BLaER1 treated with 17β-estradiol and CSF1 and Interleukin-3, amounts not matched to agents 10 nM and 100 nM (cell line): Measurements from ENCODE around the gene ARL4C.

Experiments
- H3K27ac ChIP-seq, 11 experiments: shearing (Covaris generic); formaldehyde crosslinking; 2 replicates each; pipeline ENCODE4 v1.8.1; 2022
- H3K27me3 ChIP-seq, 11 experiments: shearing (Covaris generic); formaldehyde crosslinking; 2 replicates each; pipeline ENCODE4 v1.8.1; 2022
- H3K36me3 ChIP-seq, 11 experiments: shearing (Covaris generic); formaldehyde crosslinking; 2 replicates each; pipeline ENCODE4 v1.8.1; 2022
- H3K4me1 ChIP-seq, 10 experiments: shearing (Covaris generic); formaldehyde crosslinking; 2 replicates each; pipeline ENCODE4 v1.8.1; 2022
- H3K4me2 ChIP-seq, 11 experiments: shearing (Covaris generic); formaldehyde crosslinking; 2 replicates each; pipeline ENCODE4 v1.8.1; 2022
- H3K4me3 ChIP-seq, 10 experiments: shearing (Covaris generic); formaldehyde crosslinking; 2 replicates each; pipeline ENCODE4 v1.8.1; 2022
- H3K9ac ChIP-seq, 11 experiments: shearing (Covaris generic); formaldehyde crosslinking; 2 replicates each; pipeline ENCODE4 v1.8.1; 2022
- H3K9me3 ChIP-seq, 11 experiments: shearing (Covaris generic); formaldehyde crosslinking; replicated peaks in 1 of 11; 2 replicates each; pipeline ENCODE4 v1.8.1; 2022
- H4K20me1 ChIP-seq, 11 experiments: shearing (Covaris generic); formaldehyde crosslinking; 2 replicates each; pipeline ENCODE4 v1.8.1; 2022
- Cebpa-rat ChIP-seq, 11 experiments: shearing (Covaris generic); IDR thresholded peaks; 2 replicates each; pipeline ENCODE4 v1.8.1; 2022

Gene ARL4C

DNA sequence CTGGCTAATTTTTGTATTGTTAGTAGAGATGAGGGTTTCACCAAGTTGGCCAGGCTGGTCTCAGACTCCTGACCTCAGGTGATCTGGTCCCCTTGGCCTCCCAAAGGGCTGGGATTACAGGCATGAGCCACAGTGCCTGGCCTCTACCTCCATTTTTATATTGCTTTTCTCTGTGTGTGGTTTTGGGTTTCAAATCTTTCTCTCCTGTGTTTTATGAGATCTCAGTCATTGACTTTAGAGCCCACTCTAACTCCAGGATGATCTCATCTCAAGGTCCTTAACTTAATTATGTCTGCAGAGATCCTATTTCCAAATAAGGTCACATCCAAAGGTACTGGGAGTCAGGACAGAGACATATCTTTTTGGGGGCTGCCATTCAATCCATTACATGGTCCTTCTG is 24.7 kb downstream of the ARL4C start:
- TF ChIP-seq Cebpa-rat (IDR thresholded peaks at IDR 0.05), result no peak
- H3K4me2 ChIP-seq, result no peak overlapping the region
- H3K9ac ChIP-seq, result no peak overlapping the region
- H3K4me3 ChIP-seq, result no peak overlapping the region
- H3K4me1 ChIP-seq, result peaks cover 13 to 23% (median 18%) of the 10 kb centered on the region in 10 experiments; a peak in 19 of 20 replicates
- H3K36me3 ChIP-seq, result no peaks in the 10 kb centered on the region
- H3K27me3 ChIP-seq, result no peaks in the 10 kb centered on the region
- no peaks in the 10 kb centered on the region for H4K20me1 ChIP-seq
- peaks cover 0 to 34% (median 21%) of the 10 kb centered on the region in 11 experiments; a peak in 19 of 22 replicates for H3K9me3 ChIP-seq
- no peak overlapping the region for H3K27ac ChIP-seq

DNA sequence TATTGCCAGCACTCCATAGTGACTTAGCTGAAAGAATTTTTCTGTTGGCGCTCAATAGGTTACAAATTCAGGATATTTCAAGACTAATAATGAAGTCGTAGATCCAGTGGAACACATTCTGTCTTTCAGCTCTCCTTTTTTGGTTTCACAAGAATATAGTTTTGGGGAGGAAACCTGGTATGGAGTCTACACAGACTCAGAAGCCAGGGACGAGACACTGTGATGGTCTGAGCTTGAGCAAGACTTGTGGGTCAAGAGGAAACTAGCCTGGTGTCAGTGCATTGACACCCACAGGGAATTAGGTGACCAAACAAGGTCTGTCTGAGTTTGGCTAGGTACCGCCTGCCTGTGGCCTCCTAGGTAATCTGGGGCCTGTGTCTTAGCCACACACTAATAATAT is 26.9 kb downstream of the ARL4C start:
- H3K27ac ChIP-seq, result no peak overlapping the region
- H3K36me3 ChIP-seq, result no peaks in the 10 kb centered on the region
- H3K4me1 ChIP-seq, result peaks cover under 1 to 5% (median 2%) of the 10 kb centered on the region in 10 experiments; a peak in 14 of 20 replicates
- no peaks in the 10 kb centered on the region for H4K20me1 ChIP-seq
- no peak overlapping the region for H3K4me3 ChIP-seq
- H3K4me2 ChIP-seq, result no peak overlapping the region
- no peak overlapping the region for H3K9ac ChIP-seq
- H3K9me3 ChIP-seq, result peaks cover 0 to 34% (median 21%) of the 10 kb centered on the region in 11 experiments; a peak in 19 of 22 replicates
- H3K27me3 ChIP-seq, result no peaks in the 10 kb centered on the region
- no peak for TF ChIP-seq Cebpa-rat (IDR thresholded peaks at IDR 0.05)

DNA sequence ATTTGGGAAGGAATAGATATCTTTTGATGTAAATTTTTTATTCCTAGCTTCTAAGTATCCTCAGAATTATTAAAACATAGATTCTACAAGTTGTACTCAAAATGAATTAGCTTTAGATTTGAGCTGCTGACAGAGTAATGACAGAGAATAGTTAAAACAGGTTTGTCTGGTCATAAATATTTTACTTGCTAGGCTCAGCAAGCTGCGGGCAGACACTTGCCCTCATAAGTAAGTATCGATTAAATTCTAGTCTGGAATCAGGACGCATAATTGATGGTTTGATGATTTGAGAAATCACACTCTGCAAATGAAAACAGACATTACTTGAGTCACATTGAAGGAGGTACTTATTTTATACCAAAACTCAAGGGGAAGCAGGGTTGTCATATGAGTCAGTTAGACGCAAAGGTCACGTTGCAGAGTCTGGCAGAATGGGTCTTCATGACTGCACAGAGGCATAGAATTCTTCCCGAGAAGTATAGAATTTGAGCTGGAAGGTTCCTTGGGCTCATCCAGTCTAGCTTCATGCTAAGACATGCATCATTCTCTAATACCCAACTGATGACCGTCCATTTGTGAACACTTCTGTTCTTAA is 27.5 kb downstream of the ARL4C start:
- Histone ChIP-seq H3K4me1 (no peaks in the 10 kb centered on the region), H3K36me3 (no peaks in the 10 kb centered on the region), H3K4me3 (no peak overlapping the region), H3K4me2 (no peak overlapping the region), H3K27me3 (no peaks in the 10 kb centered on the region), H3K9me3 (peaks cover 0 to 32% (median 20%) of the 10 kb centered on the region in 11 experiments; a peak in 19 of 22 replicates), H4K20me1 (no peaks in the 10 kb centered on the region), H3K27ac (no peak overlapping the region), H3K9ac (no peak overlapping the region)
- no peak for TF ChIP-seq Cebpa-rat (IDR thresholded peaks at IDR 0.05)

- no peak overlapping the region for H3K27ac ChIP-seq
- TF ChIP-seq Cebpa-rat (IDR thresholded peaks at IDR 0.05), result no peak
- H4K20me1 ChIP-seq, result no peaks in the 10 kb centered on the region
- H3K4me1 ChIP-seq, result no peaks in the 10 kb centered on the region
- no peak overlapping the region for H3K4me3 ChIP-seq
- no peaks in the 10 kb centered on the region for H3K27me3 ChIP-seq
- H3K36me3 ChIP-seq, result no peaks in the 10 kb centered on the region
- H3K9ac ChIP-seq, result no peak overlapping the region
- H3K4me2 ChIP-seq, result no peak overlapping the region
- peaks cover 0 to 28% (median 11%) of the 10 kb centered on the region in 11 experiments; a peak in 16 of 22 replicates for H3K9me3 ChIP-seq
These were observed 28.4 kb downstream of the ARL4C start for GRCh38 chr2:234468503-234468902.

DNA sequence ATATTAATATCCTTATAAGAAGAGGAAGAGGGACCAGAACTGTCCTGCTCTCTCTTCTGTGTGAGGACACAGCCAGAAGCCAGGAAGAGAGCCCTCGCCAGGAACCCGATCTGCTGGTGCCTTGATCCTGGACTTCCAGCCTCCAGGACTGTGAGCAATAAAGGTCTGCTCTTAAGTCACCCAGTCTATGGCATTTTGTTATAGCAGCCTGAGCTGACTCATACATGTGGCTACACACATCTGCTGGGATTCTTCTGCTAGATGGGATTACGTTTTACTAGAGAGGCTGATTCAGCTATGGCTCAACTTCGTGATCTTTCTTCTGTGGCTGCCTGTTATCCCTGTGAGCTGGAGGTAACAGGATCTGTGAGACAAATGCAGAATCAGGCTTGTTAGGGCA is 29.6 kb downstream of the ARL4C start:
- H3K9me3 ChIP-seq, result peaks cover 0 to 16% (median under 1%) of the 10 kb centered on the region in 11 experiments; a peak in 7 of 22 replicates
- H3K27ac ChIP-seq, result no peak overlapping the region
- H3K4me3 ChIP-seq, result no peak overlapping the region
- no peak overlapping the region for H3K4me2 ChIP-seq
- H3K9ac ChIP-seq, result no peak overlapping the region
- no peaks in the 10 kb centered on the region for H3K27me3 ChIP-seq
- H3K4me1 ChIP-seq, result no peaks in the 10 kb centered on the region
- no peaks in the 10 kb centered on the region for H4K20me1 ChIP-seq
- H3K36me3 ChIP-seq, result no peaks in the 10 kb centered on the region
- no peak for TF ChIP-seq Cebpa-rat (IDR thresholded peaks at IDR 0.05)

- no peaks in the 10 kb centered on the region for H4K20me1 ChIP-seq
- H3K9ac ChIP-seq, result no peak overlapping the region
- no peaks in the 10 kb centered on the region for H3K27me3 ChIP-seq
- TF ChIP-seq Cebpa-rat (IDR thresholded peaks at IDR 0.05), result no peak
- H3K9me3 ChIP-seq, result peaks cover 0 to 13% (median 3%) of the 10 kb centered on the region in 11 experiments; a peak in 6 of 22 replicates
- no peak overlapping the region for H3K27ac ChIP-seq
- H3K36me3 ChIP-seq, result no peaks in the 10 kb centered on the region
- H3K4me2 ChIP-seq, result no peak overlapping the region
- H3K4me1 ChIP-seq, result no peaks in the 10 kb centered on the region
- no peak overlapping the region for H3K4me3 ChIP-seq
These were observed 32.6 kb downstream of the ARL4C start for GRCh38 chr2:234464291-234464645.

DNA sequence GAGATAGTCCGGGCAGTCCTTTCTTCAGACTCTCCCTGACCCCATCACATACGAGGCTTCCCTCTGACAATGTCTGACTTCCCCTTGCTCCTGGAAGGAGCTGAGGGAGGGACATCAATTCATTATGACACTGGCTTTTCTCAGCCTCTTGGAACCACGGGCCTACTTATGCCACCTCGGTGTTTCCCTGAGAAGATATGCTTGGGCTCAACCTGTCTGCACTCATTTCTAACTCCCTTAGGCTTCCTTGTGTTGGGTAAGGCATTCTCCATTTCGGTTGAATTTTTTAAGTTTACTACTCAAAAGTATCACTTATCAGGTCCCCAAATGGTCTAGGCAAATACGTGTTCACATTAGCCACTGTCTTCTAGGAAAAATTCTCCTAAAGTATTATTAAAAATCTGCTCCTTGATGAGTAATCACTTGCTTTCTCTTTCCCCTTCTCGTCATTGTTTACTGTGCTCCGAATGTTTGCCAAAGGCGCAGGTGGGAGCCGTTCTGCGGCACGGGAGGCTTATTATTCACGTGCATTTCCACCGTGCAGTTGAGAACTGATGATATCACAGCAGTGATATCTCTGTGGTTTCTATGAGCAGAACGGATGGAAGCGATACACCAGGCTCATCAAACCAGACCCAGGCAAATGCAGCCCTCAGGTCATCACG is 33.1 kb downstream of the ARL4C start:
- Histone ChIP-seq H4K20me1 (no peaks in the 10 kb centered on the region), H3K27me3 (no peaks in the 10 kb centered on the region), H3K9ac (no peak overlapping the region), H3K9me3 (peaks cover 0 to 15% (median 3%) of the 10 kb centered on the region in 11 experiments; a peak in 6 of 22 replicates), H3K4me3 (no peak overlapping the region), H3K36me3 (no peaks in the 10 kb centered on the region), H3K4me2 (no peak overlapping the region), H3K4me1 (no peaks in the 10 kb centered on the region), H3K27ac (no peak overlapping the region)
- TF ChIP-seq Cebpa-rat (IDR thresholded peaks at IDR 0.05), result no peak

DNA sequence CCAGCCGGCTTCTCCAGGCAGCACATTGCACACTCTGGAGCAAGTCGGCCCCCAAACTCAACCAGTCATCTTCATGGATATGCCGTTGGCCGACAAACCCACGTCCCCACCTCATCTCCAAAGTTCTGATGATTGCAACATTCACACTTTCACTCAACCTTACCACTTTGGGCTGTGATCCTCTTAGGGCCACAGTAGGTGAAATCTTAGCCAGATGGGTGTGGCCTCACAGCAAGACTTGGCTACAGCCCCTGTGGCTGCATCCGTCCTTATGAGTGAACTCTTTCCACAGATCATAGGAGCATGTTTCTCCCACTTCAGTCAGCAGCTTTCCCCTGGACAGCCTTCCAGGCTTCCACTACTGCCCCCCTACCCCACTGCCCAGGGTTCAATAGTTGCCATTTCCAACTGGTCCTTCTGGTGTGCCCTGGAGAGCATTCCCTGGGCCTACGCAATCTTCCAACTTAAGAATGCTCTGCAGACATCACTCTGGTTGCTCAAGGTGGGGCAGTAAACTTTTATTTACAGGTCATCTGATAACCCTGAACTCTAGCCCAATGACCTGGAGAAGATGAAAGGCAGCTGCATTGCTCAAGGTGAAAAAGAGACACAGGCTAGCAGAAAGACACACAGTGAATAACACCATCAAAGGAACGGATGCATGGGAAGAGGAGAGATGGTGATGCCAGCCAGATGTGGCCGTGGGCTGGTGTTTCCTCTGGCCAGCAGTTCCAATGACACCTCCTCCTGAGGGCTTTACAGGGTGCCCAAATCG is 34.5 kb downstream of the ARL4C start:
- Histone ChIP-seq H3K27ac (no peak overlapping the region), H3K4me3 (no peak overlapping the region), H3K27me3 (no peaks in the 10 kb centered on the region), H3K9ac (no peak overlapping the region), H3K9me3 (peaks cover 0 to 28% (median 15%) of the 10 kb centered on the region in 11 experiments; a peak in 19 of 22 replicates), H4K20me1 (no peaks in the 10 kb centered on the region), H3K4me1 (no peaks in the 10 kb centered on the region), H3K4me2 (no peak overlapping the region), H3K36me3 (no peaks in the 10 kb centered on the region)
- TF ChIP-seq Cebpa-rat (IDR thresholded peaks at IDR 0.05), result 0 out of 22 replicates have a peak, but pooled peaks of 1 of the 11 experiments have one; percentile 10

DNA sequence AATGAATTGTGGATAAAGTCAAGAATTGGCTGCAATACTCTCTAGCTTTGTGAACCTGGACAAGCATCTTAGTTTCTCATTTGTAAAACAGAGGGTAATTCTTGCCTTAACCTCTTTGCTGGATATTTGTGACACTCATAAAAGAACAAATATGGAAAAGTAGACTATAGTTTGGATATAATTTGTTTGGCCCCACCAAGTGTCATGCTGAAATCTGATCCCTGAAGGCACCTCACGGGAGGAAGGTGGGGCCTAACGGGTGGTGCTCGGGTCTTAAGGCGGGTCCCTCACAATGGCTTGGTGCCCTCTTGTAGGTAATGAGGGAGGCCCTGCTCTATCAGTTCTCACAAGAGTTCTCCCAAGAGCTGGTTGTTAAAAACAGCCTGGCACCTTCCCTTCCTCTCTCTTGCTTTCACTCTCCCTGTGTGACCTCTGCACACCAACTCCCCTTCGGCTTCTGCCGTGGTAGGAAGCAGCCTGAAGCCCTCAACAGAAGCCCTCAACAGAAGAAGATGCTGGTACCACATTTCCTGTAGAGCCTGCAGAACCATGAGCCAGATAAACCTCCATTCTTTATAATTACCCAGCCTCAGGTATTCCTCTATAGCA is 37.4 kb downstream of the ARL4C start:
- TF ChIP-seq Cebpa-rat (IDR thresholded peaks at IDR 0.05), result no peak
- Histone ChIP-seq H3K4me1 (peaks cover 0 to 3% (median 0%) of the 10 kb centered on the region in 10 experiments; a peak in 2 of 20 replicates), H3K9ac (no peak overlapping the region), H3K4me3 (no peak overlapping the region), H4K20me1 (no peaks in the 10 kb centered on the region), H3K4me2 (no peak overlapping the region), H3K36me3 (no peaks in the 10 kb centered on the region), H3K27me3 (no peaks in the 10 kb centered on the region), H3K9me3 (peaks cover 0 to 34% (median 16%) of the 10 kb centered on the region in 11 experiments; a peak in 19 of 22 replicates), H3K27ac (no peak overlapping the region)
